Stimulated activated CD4-positive, alpha-beta T cell treated with anti-CD3 and anti-CD28 coated beads, Interleukin-15, amount 100 ng/mL, for 24 hours (primary cell): ENCODE measurements around the gene RILPL1.
"Not testable (repeated sequence)": the region's sequence is repeated elsewhere in the genome, so short reads cannot be mapped to it uniquely, and the experiment has no call there.

Experiments used
- DNase-seq: peaks from one replicate; pipeline ENCODE4 v3.0.0-alpha.2; 2020

Gene RILPL1

GRCh38 chr12:123528858-123529257 lies 4.7 kb downstream of the RILPL1 start:
- no peak for DNase-seq

- DNase-seq, result no peak
These were observed 6.9 kb downstream of the RILPL1 start for GRCh38 chr12:123526542-123527080.

DNA sequence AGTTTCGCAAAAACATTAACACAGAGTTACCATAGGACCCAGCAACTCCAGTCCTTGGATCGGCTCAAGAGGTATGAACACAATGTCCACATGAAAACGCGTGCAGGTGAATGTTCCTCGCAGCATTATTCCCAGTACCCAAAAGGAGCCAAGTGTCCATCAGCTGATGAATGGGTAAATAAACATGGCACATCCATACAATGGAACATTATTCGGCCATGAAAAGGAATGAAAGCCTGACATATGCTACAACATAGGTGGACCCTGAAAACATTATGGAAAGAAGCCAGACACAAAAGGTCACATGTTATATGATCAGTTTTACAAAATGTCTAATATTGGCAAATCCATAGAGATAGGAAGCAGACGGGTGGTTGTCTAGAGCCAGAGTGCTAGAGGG lies 9.1 kb downstream of the RILPL1 start:
- no peak for DNase-seq

GRCh38 chr12:123523518-123523917 lies 10.0 kb downstream of the RILPL1 start:
- DNase-seq, result no peak

GRCh38 chr12:123522164-123522563 lies 11.4 kb downstream of the RILPL1 start:
- no peak for DNase-seq

GRCh38 chr12:123520567-123521474 lies 12.7 kb downstream of the RILPL1 start:
- DNase-seq, result no peak

- peak; percentile 15 for DNase-seq
These were observed 14.1 kb downstream of the RILPL1 start for GRCh38 chr12:123519141-123520001.

DNA sequence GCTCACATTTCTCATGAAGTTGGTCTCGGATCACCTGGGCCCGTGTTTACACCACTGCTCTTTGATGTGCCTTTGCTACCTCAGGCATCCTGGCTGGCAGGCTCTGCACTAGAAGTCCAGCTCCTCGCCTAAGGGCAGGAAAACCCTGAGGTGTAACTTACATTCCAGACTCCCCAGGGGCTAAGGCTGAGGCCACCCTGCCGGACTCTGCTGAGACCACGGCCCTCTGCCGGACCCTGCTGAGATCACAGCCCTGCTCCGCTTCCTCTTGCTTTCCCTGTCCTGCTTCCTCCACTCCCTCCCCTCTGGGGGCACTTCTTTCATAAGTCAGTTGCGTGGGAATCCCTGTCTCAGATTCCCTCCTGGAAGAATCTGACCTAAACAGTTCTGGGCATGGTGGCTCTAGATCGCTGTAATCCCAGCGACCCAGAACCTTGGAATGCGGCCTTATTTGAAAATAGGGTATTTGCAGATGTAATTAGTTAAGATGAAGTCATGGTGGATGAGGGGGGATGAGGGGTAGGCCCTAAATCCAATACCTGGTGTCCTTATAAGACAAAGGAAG lies 17.2 kb downstream of the RILPL1 start:
- DNase-seq, result no peak

DNA sequence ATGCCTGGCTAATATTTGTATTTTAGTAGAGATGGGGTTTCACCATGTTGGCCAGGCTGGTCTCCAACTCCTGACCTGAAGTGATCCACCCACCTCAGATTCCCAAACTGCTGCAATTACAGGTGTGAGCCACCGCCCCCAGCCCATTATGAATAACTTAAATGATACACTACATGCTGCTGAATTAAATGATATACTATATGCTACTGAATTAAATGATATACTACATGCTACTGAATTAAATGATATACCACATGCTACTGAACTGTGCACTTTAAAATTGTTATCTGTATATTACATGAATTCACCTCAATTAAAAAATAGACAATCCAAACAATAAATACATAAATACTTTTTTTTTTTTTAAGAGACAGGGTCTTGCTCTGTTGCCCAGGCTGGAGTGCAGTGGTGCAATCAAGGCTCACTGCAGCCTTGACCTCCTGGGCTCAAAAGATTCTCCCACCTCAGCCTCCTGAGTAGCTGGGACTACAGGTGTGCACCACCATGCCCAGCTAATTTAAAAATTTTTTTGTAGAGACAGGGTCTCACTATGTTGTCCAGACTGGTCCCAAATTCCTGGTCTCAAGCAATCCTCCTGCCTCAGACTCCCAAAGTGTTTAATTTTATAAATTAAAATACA lies 18.8 kb downstream of the RILPL1 start:
- DNase-seq, result not testable (repeated sequence)

GRCh38 chr12:123513805-123514204 lies 19.7 kb downstream of the RILPL1 start:
- no peak for DNase-seq

- no peak for DNase-seq
These were observed 20.5 kb downstream of the RILPL1 start for GRCh38 chr12:123512838-123513665.

DNA sequence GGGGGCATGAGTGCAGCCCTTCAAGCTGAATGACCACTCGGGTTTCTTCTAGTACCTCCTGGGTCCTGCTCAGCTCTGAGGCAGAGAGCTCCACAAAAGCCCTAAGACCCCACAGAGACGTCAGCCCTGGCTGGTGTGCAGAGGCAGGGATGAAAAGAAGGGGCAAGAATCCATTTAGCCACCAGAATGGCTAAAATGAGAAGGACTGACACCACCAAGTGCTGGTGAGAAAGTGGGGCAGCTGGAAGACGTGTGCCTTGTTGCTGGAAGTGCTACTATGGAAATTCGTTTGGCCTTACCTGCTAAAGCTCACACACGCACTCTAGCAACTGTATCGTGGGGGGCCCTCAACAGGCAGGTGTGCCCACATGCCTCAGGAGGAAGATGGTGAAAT lies 26.7 kb downstream of the RILPL1 start:
- no peak for DNase-seq

- DNase-seq, result no peak
These were observed 27.3 kb downstream of the RILPL1 start for GRCh38 chr12:123506059-123506842.

DNA sequence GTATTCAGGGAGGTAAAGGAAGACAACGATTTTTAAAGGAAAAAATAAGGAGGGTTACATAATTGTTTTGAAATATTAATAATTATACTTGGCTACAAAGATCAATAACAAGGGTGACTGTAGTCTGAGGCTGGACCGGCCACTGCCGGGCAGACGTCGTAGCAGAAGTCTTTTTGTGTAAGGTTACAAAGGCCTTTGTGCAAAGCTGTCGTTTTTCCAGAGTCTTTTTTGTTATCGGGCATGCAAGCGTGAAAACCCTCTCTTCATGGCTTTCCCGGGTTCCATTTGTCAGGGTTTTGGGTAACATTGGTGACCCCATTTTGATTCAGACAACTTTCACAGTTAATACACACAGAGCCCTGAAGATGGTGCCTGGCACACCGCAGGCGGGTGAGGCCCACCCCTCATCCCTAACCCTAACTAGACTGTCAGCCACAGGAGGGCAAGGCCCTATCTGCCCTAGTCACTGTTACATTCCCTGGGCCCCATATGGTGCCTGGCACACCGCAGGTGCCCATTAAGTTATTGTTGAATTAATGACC lies 31.3 kb downstream of the RILPL1 start:
- DNase-seq, result no peak

- no peak for DNase-seq
These were observed 34.2 kb downstream of the RILPL1 start for GRCh38 chr12:123499332-123499731.

- no peak for DNase-seq
These were observed 35.2 kb downstream of the RILPL1 start for GRCh38 chr12:123498126-123498825.

GRCh38 chr12:123497065-123497464 lies 36.5 kb downstream of the RILPL1 start:
- no peak for DNase-seq

DNA sequence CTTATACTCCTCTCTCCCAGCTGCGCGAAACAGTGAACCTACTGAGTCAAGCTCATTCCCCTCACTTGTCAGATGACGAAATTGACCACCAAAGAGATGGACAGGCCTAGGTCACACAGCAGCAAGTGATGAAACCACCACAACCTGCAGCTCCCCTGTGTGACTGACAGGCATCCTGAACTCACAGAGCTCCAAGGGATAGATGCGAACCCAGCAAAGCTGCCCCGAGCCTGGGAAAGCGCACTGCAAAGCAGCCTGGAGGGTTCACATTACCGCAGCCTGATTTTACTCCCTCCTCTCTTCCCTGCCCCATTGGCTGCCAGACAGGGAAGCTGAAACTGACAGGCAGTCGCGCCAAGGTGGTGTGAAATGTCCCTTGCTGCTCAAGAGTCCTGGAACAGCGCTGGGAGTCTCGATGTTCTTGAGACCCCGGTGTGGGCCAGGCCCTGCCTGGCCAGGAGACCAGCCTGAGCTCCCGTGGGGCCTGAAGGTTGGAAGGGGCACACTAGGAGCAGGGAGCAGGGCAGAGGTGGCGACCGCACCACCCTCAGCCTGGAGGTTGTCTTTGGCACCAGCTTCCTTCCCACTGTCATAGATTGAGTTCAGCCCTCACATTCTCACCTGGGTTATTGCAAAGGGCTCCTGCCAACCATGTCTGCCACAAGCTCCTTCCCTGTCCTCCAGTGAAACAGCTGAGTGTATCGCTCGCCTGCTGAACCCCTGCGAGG lies 39.2 kb downstream of the RILPL1 start:
- DNase-seq, result no peak

DNA sequence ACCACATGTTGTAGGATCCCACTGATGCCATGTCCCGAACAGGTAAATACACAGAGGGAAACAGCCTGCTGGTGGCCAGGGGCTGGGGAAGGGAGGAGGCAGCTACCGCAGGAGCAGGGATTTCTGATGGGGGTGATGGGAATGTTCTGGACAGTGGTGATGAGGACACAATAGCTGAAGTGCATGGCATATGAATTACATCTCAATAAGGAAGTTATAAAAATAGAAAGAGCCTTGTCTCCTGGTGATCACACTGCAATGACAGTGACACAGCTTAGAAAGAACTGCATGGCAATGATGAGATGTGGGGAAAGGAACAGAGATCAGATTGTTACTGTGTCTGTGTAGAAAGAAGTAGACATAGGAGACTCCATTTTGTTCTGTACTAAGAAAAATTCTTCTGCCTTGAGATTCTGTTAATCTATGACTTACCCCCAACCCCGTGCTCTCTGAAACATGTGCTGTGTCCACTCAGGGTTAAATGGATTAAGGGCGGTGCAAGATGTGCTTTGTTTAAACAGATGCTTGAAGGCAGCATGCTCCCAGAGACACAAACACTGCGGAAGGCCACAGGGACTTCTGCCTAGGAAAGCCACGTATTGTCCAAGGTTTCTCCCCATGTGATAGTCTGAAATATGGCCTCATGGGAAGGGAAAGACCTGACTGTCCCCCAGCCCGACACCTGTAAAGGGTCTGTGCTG lies 41.0 kb downstream of the RILPL1 start:
- DNase-seq, result not testable (repeated sequence)
